BE2C (cell line): ENCODE measurements around the gene LECT2.

Experiments
- DNase-seq: peaks from one replicate; pipeline ENCODE4 v3.0.0-alpha.2; 2020
- H3K27me3 ChIP-seq: fragments of 250-450 bp; sonication (Bioruptor Pico); 2 replicates; pipeline ENCODE4 v1.5.1; 2020; ENCODE audit warnings: mild to moderate bottlenecking
- H3K36me3 ChIP-seq: fragments of 250-450 bp; sonication (Bioruptor Pico); 2 replicates; pipeline ENCODE4 v1.5.1; 2020; ENCODE audit warnings: mild to moderate bottlenecking
- H3K4me1 ChIP-seq: fragments of 250-450 bp; sonication (Bioruptor Pico); 2 replicates; pipeline ENCODE4 v1.5.1; 2020
- H3K4me3 ChIP-seq: 2 replicates; pipeline ENCODE4 v1.5.1; 2011; ENCODE audit warnings: low read depth, low read length
- H3K9me3 ChIP-seq: fragments of 250-450 bp; sonication (Bioruptor Pico); 2 replicates; pipeline ENCODE4 v1.5.1; 2020
- TF ChIP-seq, protein P1 (sequence below): IDR thresholded peaks from 2 replicates; pipeline ENCODE4 v1.5.1; 2012; ENCODE audit warnings: mild to moderate bottlenecking, low read depth, low read length

The LECT2 gene

DNA sequence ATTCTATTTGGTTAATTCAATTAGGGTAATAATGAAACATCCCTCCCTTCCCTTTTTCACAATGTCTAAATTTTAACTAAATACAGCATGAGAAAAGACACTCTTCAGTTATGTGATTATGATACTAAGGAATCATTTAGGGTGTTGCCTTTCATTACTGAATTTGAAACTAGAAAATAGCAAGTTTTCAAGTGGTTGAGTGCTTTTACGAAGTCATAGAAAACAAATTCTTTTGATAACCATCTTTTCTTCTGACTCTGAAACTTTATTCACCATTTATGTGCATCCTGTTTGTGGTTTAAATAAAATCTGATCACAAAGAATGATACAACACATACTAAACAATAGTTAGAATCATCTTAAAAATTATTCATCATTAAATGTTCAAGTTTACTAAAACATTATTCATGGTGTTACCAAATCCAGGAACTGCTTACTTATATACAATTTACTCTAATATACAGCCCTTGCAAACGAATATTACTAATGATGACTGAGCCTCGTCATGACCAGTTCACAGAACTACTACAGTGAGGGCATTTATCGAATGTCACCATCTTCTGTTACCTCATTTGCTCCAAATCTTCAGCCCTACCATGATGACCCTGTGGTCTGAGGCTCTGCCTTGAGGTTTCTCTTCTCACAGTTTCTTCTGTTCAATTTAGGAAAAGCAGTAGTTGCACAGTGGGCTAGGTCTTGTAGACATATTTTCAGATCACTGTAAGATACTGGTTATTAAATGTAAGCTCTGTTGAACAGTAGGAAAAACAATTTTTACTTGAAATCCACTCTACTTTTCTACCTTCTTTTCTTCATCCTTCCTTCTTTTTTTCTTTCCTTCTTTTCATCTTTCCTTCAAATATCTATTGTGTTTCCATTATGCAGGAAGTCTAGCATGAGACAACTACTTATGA is 40.8 kb downstream of the LECT2 start:
- no peak overlapping the region for H3K4me3 ChIP-seq
- no peaks in the 10 kb centered on the region; the same call in 1 of the 2 replicates for H3K9me3 ChIP-seq
- no peaks in the 10 kb centered on the region for H3K36me3 ChIP-seq
- no peaks in the 10 kb centered on the region for H3K4me1 ChIP-seq
- DNase-seq, result no peak
- peaks cover 80% of the 10 kb centered on the region for H3K27me3 ChIP-seq
- TF ChIP-seq, protein P1, sequence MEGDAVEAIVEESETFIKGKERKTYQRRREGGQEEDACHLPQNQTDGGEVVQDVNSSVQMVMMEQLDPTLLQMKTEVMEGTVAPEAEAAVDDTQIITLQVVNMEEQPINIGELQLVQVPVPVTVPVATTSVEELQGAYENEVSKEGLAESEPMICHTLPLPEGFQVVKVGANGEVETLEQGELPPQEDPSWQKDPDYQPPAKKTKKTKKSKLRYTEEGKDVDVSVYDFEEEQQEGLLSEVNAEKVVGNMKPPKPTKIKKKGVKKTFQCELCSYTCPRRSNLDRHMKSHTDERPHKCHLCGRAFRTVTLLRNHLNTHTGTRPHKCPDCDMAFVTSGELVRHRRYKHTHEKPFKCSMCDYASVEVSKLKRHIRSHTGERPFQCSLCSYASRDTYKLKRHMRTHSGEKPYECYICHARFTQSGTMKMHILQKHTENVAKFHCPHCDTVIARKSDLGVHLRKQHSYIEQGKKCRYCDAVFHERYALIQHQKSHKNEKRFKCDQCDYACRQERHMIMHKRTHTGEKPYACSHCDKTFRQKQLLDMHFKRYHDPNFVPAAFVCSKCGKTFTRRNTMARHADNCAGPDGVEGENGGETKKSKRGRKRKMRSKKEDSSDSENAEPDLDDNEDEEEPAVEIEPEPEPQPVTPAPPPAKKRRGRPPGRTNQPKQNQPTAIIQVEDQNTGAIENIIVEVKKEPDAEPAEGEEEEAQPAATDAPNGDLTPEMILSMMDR, result no peak

DNA sequence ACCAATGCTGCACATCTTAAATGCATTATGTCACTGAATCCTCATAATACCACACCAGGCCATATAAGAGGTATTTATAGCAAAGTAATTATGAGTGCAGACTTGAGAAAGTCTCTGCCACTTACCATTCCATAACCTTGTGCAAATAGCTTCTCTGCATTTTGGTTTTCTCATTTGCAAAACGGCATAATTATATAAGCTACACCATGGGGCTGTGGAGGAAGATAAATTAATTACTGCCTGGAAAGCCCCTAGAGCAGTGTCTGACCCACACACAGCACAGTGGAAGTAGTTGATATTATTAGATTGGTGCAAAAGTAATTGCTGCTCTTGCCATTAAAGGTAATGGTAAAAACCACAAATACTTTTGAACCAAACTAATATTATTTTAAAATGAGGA is 49.6 kb downstream of the LECT2 start:
- TF ChIP-seq, protein P1, result no peak
- Histone ChIP-seq H3K9me3 (no peaks in the 10 kb centered on the region; the same call in 1 of the 2 replicates), H3K4me1 (peaks cover 4% of the 10 kb centered on the region; the same call in 1 of the 2 replicates), H3K27me3 (peaks cover 44% of the 10 kb centered on the region), H3K36me3 (no peaks in the 10 kb centered on the region), H3K4me3 (no peak overlapping the region)
- no peak for DNase-seq

DNA sequence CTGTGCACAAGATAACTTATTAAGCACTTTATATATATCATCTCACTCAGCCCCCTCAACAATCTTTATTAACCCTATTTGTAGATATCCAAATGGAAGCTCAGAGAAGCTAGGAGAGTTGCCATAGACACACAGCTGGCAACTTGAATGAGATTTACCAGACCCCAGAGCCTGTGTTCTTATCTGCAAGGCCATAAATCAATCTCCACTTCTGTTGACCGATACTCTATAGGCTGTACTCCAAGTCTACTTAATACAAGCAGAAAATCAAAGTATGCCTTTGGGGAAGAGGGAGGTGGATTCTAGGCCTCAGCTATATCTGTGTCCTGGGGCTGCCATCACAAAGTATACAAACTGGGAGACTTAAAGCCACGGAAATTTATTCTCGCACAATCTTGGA is 53.1 kb downstream of the LECT2 start:
- TF ChIP-seq, protein P1, result no peak
- Histone ChIP-seq H3K36me3 (no peaks in the 10 kb centered on the region), H3K4me1 (peaks cover 4% of the 10 kb centered on the region; the same call in 1 of the 2 replicates), H3K4me3 (no peak overlapping the region), H3K27me3 (peaks cover 33% of the 10 kb centered on the region), H3K9me3 (no peaks in the 10 kb centered on the region)
- DNase-seq, result no peak

DNA sequence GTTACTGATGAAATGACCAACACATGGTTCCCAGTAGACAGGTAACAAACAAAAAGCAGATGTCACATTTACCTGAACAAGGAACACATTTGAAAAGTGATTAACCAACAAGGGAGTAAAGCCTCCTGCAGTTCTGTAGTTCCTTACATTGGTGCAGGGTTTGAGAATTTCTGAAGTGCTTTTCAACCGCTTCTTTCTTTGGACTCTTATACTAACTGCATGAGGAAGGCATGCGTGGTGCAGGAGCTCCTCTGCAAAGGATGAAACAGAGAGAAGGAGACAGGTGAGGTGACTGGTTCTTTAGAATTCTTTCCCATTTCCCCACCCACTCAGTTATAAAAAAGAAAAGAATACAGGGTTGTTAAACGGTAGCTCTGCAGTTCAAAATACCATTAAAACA is 54.5 kb downstream of the LECT2 start:
- no peaks in the 10 kb centered on the region for H3K36me3 ChIP-seq
- TF ChIP-seq, protein P1, result no peak
- no peak for DNase-seq
- peaks cover 28% of the 10 kb centered on the region for H3K27me3 ChIP-seq
- H3K4me1 ChIP-seq, result peaks cover 4% of the 10 kb centered on the region; the same call in 1 of the 2 replicates
- H3K9me3 ChIP-seq, result no peaks in the 10 kb centered on the region
- no peak overlapping the region for H3K4me3 ChIP-seq

DNA sequence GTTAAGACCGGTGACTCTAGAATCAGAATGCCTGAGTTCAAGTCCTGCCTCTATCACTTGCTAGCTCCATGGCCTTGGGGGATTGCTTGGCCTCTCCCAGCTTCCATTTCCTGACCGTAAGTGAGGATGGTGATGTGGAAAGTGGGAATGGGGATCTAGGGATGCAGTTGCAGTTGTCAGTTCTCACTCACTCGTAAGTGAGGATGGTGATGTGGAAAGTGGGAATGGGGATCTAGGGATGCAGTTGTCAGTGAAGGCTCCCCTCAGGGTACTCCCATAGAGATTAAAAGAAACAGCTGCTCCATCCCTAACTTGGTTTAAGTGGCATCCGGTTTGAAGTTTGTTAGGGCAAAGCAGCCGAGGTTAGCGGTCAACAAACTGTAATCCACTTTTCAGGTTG is 56.1 kb downstream of the LECT2 start:
- Histone ChIP-seq H3K27me3 (peaks cover 27% of the 10 kb centered on the region), H3K9me3 (no peaks in the 10 kb centered on the region), H3K4me3 (no peak overlapping the region), H3K36me3 (no peaks in the 10 kb centered on the region), H3K4me1 (peaks cover 4% of the 10 kb centered on the region; the same call in 1 of the 2 replicates)
- no peak for DNase-seq
- TF ChIP-seq, protein P1, result no peak
